ENCODE data around the gene GSTM3.

The GSTM3 gene

GRCh38 chr1:109777436-109777835 is 36.6 kb upstream of the GSTM3 start:
- H3K4me3 ChIP-seq (ENCODE audit: low read depth, low read length): no peak overlapping the region
- TF ChIP-seq CTCF (IDR thresholded peaks at IDR 0.05; ENCODE audit: low read depth, low read length, missing control alignments): no peak
- in situ Hi-C loops (cut with HindIII; ENCODE audit: low pct_ligation_motif_present, low sequenced_read_pairs): no loop called here
- H3K36me3 ChIP-seq (replicated peaks): no peaks in the 10 kb centered on the region
- DNase-seq: no peak
- no peaks in the 10 kb centered on the region for H3K27me3 ChIP-seq (replicated peaks)
- H3K27ac ChIP-seq: no peak overlapping the region

- peak; percentile 98 for TF ChIP-seq CTCF (IDR thresholded peaks at IDR 0.05; ENCODE audit: low read depth, low read length, missing control alignments)
- no peak overlapping the region for H3K4me3 ChIP-seq (ENCODE audit: low read depth, low read length)
- no peaks in the 10 kb centered on the region for H3K27me3 ChIP-seq (replicated peaks)
- in situ Hi-C loops (cut with HindIII; ENCODE audit: low pct_ligation_motif_present, low sequenced_read_pairs): no loop called here
- H3K36me3 ChIP-seq (replicated peaks): no peaks in the 10 kb centered on the region
- no peak overlapping the region for H3K27ac ChIP-seq
- DNase-seq: peak; percentile 69
These were observed 36.1 kb upstream of the GSTM3 start for GRCh38 chr1:109776911-109777310.

- Histone ChIP-seq H3K4me3 (ENCODE audit: low read depth, low read length) (no peak overlapping the region), H3K27me3 (replicated peaks) (no peaks in the 10 kb centered on the region), H3K27ac (no peak overlapping the region), H3K36me3 (replicated peaks) (no peaks in the 10 kb centered on the region)
- no peak for DNase-seq
- no peak for TF ChIP-seq CTCF (IDR thresholded peaks at IDR 0.05; ENCODE audit: low read depth, low read length, missing control alignments)
- in situ Hi-C loops (cut with HindIII; ENCODE audit: low pct_ligation_motif_present, low sequenced_read_pairs): no loop called here
These were observed 35.5 kb upstream of the GSTM3 start for GRCh38 chr1:109776206-109776835.

GRCh38 chr1:109775398-109775797 is 34.6 kb upstream of the GSTM3 start:
- Histone ChIP-seq H3K27me3 (replicated peaks) (no peaks in the 10 kb centered on the region), H3K27ac (no peak overlapping the region), H3K4me3 (ENCODE audit: low read depth, low read length) (no peak overlapping the region), H3K36me3 (replicated peaks) (no peaks in the 10 kb centered on the region)
- no peak for DNase-seq
- no peak for TF ChIP-seq CTCF (IDR thresholded peaks at IDR 0.05; ENCODE audit: low read depth, low read length, missing control alignments)
- in situ Hi-C loops (cut with HindIII; ENCODE audit: low pct_ligation_motif_present, low sequenced_read_pairs): no loop called here

GRCh38 chr1:109773900-109774485 is 33.2 kb upstream of the GSTM3 start:
- no peak for TF ChIP-seq CTCF (IDR thresholded peaks at IDR 0.05; ENCODE audit: low read depth, low read length, missing control alignments)
- Histone ChIP-seq H3K36me3 (replicated peaks) (no peaks in the 10 kb centered on the region), H3K27ac (no peak overlapping the region), H3K4me3 (ENCODE audit: low read depth, low read length) (no peak overlapping the region), H3K27me3 (replicated peaks) (no peaks in the 10 kb centered on the region)
- in situ Hi-C loops (cut with HindIII; ENCODE audit: low pct_ligation_motif_present, low sequenced_read_pairs): no loop called here
- DNase-seq: no peak

Measured in brain microvascular endothelial cell (primary cell).